Testis (tissue), 2 donors: Measurements from ENCODE around the gene SMIM33.
"Not testable (repeated sequence)": the region's sequence is repeated elsewhere in the genome, so short reads cannot be mapped to it uniquely, and the experiment has no call there.

Experiments
- POLR2A ChIP-seq: fragments of 450-650 bp; IDR thresholded peaks from one replicate; pipeline ENCODE4 v1.6.1; 2017; ENCODE audit warnings: antibody characterized with exemption, mild to moderate bottlenecking, moderate library complexity
- TF ChIP-seq, protein P1 (sequence below), 3 experiments: fragments of 450-650 bp in 2 of 3; fragments of 200-600 bp in 1 of 3; sonication (generic) in 1 of 3; IDR thresholded peaks; one replicate each; pipeline ENCODE4 v1.5.1; 2016 to 2019; ENCODE audit warnings: antibody characterized with exemption in 3 of 3, mild to moderate bottlenecking in 2 of 3, moderate library complexity in 1 of 3

DNA sequence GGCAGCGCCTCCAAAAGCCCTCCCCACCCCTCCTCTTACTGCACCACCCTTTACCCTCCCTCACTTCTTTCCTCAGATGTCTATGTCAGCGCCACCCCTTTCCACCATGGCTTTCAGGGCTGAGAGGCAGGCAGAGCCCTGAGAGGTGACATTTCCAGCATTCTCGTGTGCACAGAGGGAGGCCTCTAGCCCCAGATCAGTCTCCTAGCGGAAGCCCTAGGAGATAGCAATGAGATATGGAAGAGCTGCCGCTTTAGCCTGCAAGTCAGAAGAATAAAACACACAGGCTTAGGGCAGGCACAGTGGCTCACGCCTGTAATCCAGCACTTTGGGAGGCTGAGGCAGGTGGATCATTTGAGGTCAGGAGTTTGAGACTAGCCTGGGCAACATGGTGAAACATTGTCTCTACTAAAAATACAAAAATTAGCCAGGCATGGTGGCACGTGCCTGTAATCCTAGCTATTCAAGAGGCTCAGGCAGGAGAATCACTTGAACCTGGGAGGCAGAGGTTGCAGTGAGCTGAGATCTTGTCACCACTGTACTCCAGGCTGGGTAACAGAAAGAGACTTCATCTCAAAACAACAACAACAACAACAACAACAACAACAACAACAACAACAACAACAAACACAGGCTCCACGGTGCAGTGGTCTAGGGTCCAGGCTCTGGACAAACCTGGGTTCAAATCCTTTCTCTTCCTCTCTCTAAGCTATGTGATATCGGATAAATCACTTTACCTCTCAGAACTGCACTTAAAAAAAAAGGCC lies 8.0 kb downstream of the SMIM33 start:
- TF ChIP-seq POLR2A = not testable (repeated sequence)
- TF ChIP-seq, protein P1, sequence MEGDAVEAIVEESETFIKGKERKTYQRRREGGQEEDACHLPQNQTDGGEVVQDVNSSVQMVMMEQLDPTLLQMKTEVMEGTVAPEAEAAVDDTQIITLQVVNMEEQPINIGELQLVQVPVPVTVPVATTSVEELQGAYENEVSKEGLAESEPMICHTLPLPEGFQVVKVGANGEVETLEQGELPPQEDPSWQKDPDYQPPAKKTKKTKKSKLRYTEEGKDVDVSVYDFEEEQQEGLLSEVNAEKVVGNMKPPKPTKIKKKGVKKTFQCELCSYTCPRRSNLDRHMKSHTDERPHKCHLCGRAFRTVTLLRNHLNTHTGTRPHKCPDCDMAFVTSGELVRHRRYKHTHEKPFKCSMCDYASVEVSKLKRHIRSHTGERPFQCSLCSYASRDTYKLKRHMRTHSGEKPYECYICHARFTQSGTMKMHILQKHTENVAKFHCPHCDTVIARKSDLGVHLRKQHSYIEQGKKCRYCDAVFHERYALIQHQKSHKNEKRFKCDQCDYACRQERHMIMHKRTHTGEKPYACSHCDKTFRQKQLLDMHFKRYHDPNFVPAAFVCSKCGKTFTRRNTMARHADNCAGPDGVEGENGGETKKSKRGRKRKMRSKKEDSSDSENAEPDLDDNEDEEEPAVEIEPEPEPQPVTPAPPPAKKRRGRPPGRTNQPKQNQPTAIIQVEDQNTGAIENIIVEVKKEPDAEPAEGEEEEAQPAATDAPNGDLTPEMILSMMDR (IDR thresholded peaks at IDR 0.05) = not testable (repeated sequence)
